WTC11 (cell line): ENCODE measurements around the gene INO80. TPM values are rescaled to one million over a fixed set of nuclear protein-coding genes. Genes with fewer than 3 reads are reported as not detected.
A peak's percentile ranks its signal among the peaks of the same experiment; 100 is the strongest.

ENCODE experiments used
- ATAC-seq: fragments of 200-7000 bp; cut with Tn5 transposase; 2 replicates; pipeline ENCODE4 v1.10.0; 2021; ENCODE audit warnings: mild to moderate bottlenecking, moderate library complexity
- CTCF ChIA-PET: fragments of 300-600 bp; sonication (Branson Sonifier 250); formaldehyde crosslinking; loops from one replicate; lab custom pipeline; 2021; ENCODE audit warnings: antibody characterized with exemption; lab: Charles Lee
- POLR2A ChIA-PET: fragments of 350-600 bp; sonication (Branson Sonifier 250); formaldehyde crosslinking; loops from one replicate; lab custom pipeline; 2021; ENCODE audit warnings: antibody characterized with exemption; lab: Charles Lee
- DNase-seq: peaks from one replicate; pipeline ENCODE4 v3.0.0; 2021; ENCODE audit warnings: low spot score
- H3K27ac Mint-ChIP-seq: 2 replicates; pipeline ENCODE4 v1.8.0; 2021; ENCODE audit warnings: mixed read lengths
- H3K27me3 Mint-ChIP-seq: 2 replicates; pipeline ENCODE4 v1.8.0; 2021; ENCODE audit warnings: low read depth, mild to moderate bottlenecking, moderate library complexity, mixed read lengths
- H3K36me3 Mint-ChIP-seq: 2 replicates; pipeline ENCODE4 v1.8.0; 2021; ENCODE audit warnings: mixed read lengths
- H3K4me1 Mint-ChIP-seq: 2 replicates; pipeline ENCODE4 v1.8.0; 2022; ENCODE audit warnings: mixed read lengths
- H3K4me3 Mint-ChIP-seq: 2 replicates; pipeline ENCODE4 v1.8.0; 2021; ENCODE audit warnings: mild to moderate bottlenecking, moderate library complexity, mixed read lengths
- H3K9me3 Mint-ChIP-seq: 2 replicates; pipeline ENCODE4 v1.8.0; 2021; ENCODE audit warnings: mixed read lengths
- CBFB ChIP-seq: sonication (generic); formaldehyde crosslinking; IDR thresholded peaks from 2 replicates; pipeline ENCODE4 v1.8.1; 2022; ENCODE audit warnings: mild to moderate bottlenecking, low read depth, missing genetic modification reagents
- CREB1 ChIP-seq: sonication (generic); formaldehyde crosslinking; IDR thresholded peaks from 2 replicates; pipeline ENCODE4 v1.8.0; 2023; ENCODE audit warnings: mild to moderate bottlenecking, missing genetic modification reagents
- ELF4 ChIP-seq: sonication (generic); formaldehyde crosslinking; IDR thresholded peaks from 2 replicates; pipeline ENCODE4 v1.8.1; 2022; ENCODE audit warnings: low read depth, mild to moderate bottlenecking, moderate library complexity, missing genetic modification reagents
- GTF2I ChIP-seq: fragments of 250-450 bp; sonication (Bioruptor Pico); conservative IDR thresholded peaks from 2 replicates; pipeline ENCODE4 v1.4.0; 2021; ENCODE audit warnings: mild to moderate bottlenecking
- IRF2 ChIP-seq: sonication (generic); formaldehyde crosslinking; IDR thresholded peaks from 2 replicates; pipeline ENCODE4 v1.8.0; 2022; ENCODE audit warnings: low read depth, missing genetic modification reagents, borderline replicate concordance
- NFE2L1 ChIP-seq: sonication (generic); formaldehyde crosslinking; IDR thresholded peaks from 2 replicates; pipeline ENCODE4 v1.8.1; 2023; ENCODE audit warnings: missing genetic modification reagents
- SOX15 ChIP-seq: fragments of 250-450 bp; sonication (Bioruptor Pico); IDR thresholded peaks from 2 replicates; pipeline ENCODE4 v1.9.0; 2021; ENCODE audit warnings: mild to moderate bottlenecking
- SP1 ChIP-seq: sonication (generic); formaldehyde crosslinking; conservative IDR thresholded peaks from 2 replicates; pipeline ENCODE4 v1.8.1; 2022; ENCODE audit warnings: missing genetic modification reagents
- TP53 ChIP-seq: sonication (generic); formaldehyde crosslinking; IDR thresholded peaks from 2 replicates; pipeline ENCODE4 v1.8.1; 2023; ENCODE audit warnings: mild to moderate bottlenecking, missing genetic modification reagents
- ZNF423 ChIP-seq: fragments of 250-450 bp; sonication (Bioruptor Pico); IDR thresholded peaks from 2 replicates; pipeline ENCODE4 v2.1.2; 2022; ENCODE audit warnings: mild to moderate bottlenecking, moderate library complexity
- total RNA-seq: library from RNA; stranded (reverse); gene quantifications from 3 replicates; pipeline ENCODE4 v1.2.3, GENCODE V29; 2021
- TF ChIP-seq, protein P1 (sequence below): sonication (generic); formaldehyde crosslinking; IDR thresholded peaks from 2 replicates; pipeline ENCODE4 v1.8.1; 2023; ENCODE audit warnings: mild to moderate bottlenecking, missing genetic modification reagents, moderate library complexity
- TF ChIP-seq, protein P2 (sequence below): sonication (generic); formaldehyde crosslinking; IDR thresholded peaks from 2 replicates; pipeline ENCODE4 v1.8.0; 2022; ENCODE audit warnings: mild to moderate bottlenecking, missing genetic modification reagents
- TF ChIP-seq, protein P3 (sequence below): sonication (generic); formaldehyde crosslinking; conservative IDR thresholded peaks from 2 replicates; pipeline ENCODE4 v1.8.1; 2023; ENCODE audit warnings: mild to moderate bottlenecking, low read depth, missing genetic modification reagents, moderate library complexity
- TF ChIP-seq, protein P4 (sequence below): sonication (generic); formaldehyde crosslinking; IDR thresholded peaks from 2 replicates; pipeline ENCODE4 v1.8.1; 2022; ENCODE audit warnings: mild to moderate bottlenecking, missing genetic modification reagents, moderate library complexity, borderline replicate concordance
- TF ChIP-seq, protein P5 (sequence below): fragments of 200-600 bp; IDR thresholded peaks from 2 replicates; pipeline ENCODE4 v1.8.0; 2022; ENCODE audit warnings: antibody characterized with exemption
- TF ChIP-seq, protein P6 (sequence below): fragments of 250-450 bp; sonication (Bioruptor Pico); conservative IDR thresholded peaks from 2 replicates; pipeline ENCODE4 v1.9.0; 2021; ENCODE audit warnings: mild to moderate bottlenecking
- TF ChIP-seq, protein P7 (sequence below): fragments of 250-450 bp; sonication (Bioruptor Pico); IDR thresholded peaks from 2 replicates; pipeline ENCODE4 v1.9.0; 2021; ENCODE audit warnings: mild to moderate bottlenecking, borderline replicate concordance

Gene INO80
- total RNA-seq, 1 experiment from 2014 or later: 20.6 TPM

DNA sequence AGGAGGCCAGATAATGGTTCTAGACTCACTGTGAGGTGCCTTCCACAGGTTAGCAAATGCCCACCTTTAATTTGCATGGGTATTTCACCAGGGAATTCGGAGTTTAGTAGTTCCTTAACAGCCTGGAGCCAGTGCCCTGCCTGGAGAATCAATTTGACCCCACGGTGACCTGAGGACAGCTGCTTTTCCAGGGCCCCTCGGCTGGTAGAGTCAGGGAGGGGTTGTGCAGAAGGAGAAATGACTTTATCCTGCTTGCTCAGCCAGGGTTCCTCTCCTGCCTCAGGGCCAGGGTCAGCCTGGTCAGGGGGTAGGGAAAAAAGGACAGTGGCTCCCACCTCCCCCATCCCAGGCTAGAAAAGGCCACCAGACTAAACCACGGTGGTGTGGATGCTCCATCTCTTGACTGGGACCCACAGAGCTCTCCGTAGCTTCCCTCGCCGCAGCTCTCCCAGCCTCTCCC is 175.0 kb downstream of the INO80 start:
- peak; percentile 7; the same call in 1 of the 2 replicates for ATAC-seq
- H3K27ac Mint-ChIP-seq: no peak overlapping the region

DNA sequence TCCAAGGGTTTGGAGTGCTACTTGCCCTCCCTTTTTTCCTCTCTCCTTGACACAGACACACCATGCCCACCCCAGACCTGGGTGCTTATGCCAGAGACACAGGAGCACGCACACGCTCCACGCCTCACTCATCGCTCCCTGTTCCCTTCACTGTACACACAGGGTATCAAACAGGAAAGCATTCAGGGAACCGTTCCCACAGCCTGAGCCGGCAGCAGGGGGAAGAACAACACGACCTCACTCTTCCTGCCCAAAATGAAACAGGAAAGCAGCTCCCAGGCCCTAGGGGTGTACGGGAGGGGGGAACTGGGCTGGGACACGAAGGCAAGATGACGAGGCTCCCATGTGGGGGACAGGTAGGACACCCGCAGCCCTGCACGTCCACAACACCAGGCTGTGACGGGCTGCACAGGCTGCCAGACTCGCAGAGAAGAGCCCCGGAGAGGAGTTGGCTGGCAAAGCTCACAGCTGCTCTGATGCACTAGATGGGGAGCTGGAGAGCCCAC is 175.7 kb downstream of the INO80 start:
- Mint-ChIP-seq H3K27me3 (peaks cover 36% of the 10 kb centered on the region), H3K4me1 (peaks cover 25% of the 10 kb centered on the region), H3K27ac (no peak overlapping the region), H3K9me3 (no peaks in the 10 kb centered on the region), H3K36me3 (no peaks in the 10 kb centered on the region), H3K4me3 (peak overlapping the region; percentile 16; the same call in 1 of the 2 replicates)
- ChIA-PET POLR2A (interaction anchor here (2.9 to 5.0 kb wide), 2 partner anchors 11 to 13 kb away, joined by 43 to 80 read pairs; partner anchors contain the start of genes CHAC1 and DLL4), CTCF (interaction anchor here (1.3 to 6.5 kb wide), 11 partner anchors 13 to 175 kb away, joined by 4 to 203 read pairs (median 24); partner anchors contain the start of genes CHAC1, DLL4 and VPS18)
- no peak for ATAC-seq
- TF ChIP-seq NFE2L1 (CRISPR knock-in tag): no peak
- DNase-seq: no peak

More for the DNA sequence above, 175.0 kb downstream of the INO80 start:
- Mint-ChIP-seq H3K4me3 (peak overlapping the region; percentile 62), H3K4me1 (peaks cover 25% of the 10 kb centered on the region), H3K36me3 (no peaks in the 10 kb centered on the region), H3K9me3 (no peaks in the 10 kb centered on the region), H3K27me3 (peaks cover 36% of the 10 kb centered on the region)
- no peak for DNase-seq
- TF ChIP-seq ELF4 (CRISPR knock-in tag) (no peak), CBFB (no peak), GTF2I (no peak), CREB1 (no peak), IRF2 (no peak)
- TF ChIP-seq, protein P1, sequence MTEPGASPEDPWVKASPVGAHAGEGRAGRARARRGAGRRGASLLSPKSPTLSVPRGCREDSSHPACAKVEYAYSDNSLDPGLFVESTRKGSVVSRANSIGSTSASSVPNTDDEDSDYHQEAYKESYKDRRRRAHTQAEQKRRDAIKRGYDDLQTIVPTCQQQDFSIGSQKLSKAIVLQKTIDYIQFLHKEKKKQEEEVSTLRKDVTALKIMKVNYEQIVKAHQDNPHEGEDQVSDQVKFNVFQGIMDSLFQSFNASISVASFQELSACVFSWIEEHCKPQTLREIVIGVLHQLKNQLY: no peak
- TF ChIP-seq, protein P2, sequence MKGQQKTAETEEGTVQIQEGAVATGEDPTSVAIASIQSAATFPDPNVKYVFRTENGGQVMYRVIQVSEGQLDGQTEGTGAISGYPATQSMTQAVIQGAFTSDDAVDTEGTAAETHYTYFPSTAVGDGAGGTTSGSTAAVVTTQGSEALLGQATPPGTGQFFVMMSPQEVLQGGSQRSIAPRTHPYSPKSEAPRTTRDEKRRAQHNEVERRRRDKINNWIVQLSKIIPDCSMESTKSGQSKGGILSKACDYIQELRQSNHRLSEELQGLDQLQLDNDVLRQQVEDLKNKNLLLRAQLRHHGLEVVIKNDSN (CRISPR knock-in tag): no peak
- TF ChIP-seq, protein P3, sequence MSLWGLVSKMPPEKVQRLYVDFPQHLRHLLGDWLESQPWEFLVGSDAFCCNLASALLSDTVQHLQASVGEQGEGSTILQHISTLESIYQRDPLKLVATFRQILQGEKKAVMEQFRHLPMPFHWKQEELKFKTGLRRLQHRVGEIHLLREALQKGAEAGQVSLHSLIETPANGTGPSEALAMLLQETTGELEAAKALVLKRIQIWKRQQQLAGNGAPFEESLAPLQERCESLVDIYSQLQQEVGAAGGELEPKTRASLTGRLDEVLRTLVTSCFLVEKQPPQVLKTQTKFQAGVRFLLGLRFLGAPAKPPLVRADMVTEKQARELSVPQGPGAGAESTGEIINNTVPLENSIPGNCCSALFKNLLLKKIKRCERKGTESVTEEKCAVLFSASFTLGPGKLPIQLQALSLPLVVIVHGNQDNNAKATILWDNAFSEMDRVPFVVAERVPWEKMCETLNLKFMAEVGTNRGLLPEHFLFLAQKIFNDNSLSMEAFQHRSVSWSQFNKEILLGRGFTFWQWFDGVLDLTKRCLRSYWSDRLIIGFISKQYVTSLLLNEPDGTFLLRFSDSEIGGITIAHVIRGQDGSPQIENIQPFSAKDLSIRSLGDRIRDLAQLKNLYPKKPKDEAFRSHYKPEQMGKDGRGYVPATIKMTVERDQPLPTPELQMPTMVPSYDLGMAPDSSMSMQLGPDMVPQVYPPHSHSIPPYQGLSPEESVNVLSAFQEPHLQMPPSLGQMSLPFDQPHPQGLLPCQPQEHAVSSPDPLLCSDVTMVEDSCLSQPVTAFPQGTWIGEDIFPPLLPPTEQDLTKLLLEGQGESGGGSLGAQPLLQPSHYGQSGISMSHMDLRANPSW (CRISPR knock-in tag): no peak
- TF ChIP-seq, protein P4, sequence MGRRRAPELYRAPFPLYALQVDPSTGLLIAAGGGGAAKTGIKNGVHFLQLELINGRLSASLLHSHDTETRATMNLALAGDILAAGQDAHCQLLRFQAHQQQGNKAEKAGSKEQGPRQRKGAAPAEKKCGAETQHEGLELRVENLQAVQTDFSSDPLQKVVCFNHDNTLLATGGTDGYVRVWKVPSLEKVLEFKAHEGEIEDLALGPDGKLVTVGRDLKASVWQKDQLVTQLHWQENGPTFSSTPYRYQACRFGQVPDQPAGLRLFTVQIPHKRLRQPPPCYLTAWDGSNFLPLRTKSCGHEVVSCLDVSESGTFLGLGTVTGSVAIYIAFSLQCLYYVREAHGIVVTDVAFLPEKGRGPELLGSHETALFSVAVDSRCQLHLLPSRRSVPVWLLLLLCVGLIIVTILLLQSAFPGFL (CRISPR knock-in tag): no peak
- ChIA-PET CTCF (interaction anchor here (0.6 to 6.5 kb wide), 39 partner anchors 13 to 376 kb away, joined by 3 to 203 read pairs (median 4); partner anchors contain the start of genes CCDC32, CHAC1, CHP1 and DLL4), POLR2A (interaction anchor here (0.6 to 5.0 kb wide), 6 partner anchors 12 to 95 kb away, joined by 4 to 80 read pairs (median 12); partner anchors contain the start of genes CHAC1 and DLL4)

DNA sequence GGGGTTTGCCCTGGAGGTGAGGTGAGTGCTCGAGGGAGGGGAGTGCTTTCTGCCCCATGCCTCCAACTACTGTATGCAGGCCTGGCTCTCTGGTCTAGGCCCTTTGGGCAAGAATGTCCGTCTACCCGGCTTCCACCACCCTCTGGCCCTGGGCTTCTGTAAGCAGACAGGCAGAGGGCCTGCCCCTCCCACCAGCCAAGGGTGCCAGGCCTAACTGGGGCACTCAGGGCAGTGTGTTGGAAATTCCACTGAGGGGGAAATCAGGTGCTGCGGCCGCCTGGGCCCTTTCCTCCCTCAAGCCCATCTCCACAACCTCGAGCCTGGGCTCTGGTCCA is 177.6 kb downstream of the INO80 start:
- TF ChIP-seq CBFB (no peak), TP53 (CRISPR knock-in tag) (no peak), ZNF423 (CRISPR knock-in tag) (no peak), CREB1 (no peak), SP1 (no peak), SOX15 (CRISPR knock-in tag) (no peak)
- TF ChIP-seq, protein P5, sequence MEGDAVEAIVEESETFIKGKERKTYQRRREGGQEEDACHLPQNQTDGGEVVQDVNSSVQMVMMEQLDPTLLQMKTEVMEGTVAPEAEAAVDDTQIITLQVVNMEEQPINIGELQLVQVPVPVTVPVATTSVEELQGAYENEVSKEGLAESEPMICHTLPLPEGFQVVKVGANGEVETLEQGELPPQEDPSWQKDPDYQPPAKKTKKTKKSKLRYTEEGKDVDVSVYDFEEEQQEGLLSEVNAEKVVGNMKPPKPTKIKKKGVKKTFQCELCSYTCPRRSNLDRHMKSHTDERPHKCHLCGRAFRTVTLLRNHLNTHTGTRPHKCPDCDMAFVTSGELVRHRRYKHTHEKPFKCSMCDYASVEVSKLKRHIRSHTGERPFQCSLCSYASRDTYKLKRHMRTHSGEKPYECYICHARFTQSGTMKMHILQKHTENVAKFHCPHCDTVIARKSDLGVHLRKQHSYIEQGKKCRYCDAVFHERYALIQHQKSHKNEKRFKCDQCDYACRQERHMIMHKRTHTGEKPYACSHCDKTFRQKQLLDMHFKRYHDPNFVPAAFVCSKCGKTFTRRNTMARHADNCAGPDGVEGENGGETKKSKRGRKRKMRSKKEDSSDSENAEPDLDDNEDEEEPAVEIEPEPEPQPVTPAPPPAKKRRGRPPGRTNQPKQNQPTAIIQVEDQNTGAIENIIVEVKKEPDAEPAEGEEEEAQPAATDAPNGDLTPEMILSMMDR: no peak
- TF ChIP-seq, protein P6, sequence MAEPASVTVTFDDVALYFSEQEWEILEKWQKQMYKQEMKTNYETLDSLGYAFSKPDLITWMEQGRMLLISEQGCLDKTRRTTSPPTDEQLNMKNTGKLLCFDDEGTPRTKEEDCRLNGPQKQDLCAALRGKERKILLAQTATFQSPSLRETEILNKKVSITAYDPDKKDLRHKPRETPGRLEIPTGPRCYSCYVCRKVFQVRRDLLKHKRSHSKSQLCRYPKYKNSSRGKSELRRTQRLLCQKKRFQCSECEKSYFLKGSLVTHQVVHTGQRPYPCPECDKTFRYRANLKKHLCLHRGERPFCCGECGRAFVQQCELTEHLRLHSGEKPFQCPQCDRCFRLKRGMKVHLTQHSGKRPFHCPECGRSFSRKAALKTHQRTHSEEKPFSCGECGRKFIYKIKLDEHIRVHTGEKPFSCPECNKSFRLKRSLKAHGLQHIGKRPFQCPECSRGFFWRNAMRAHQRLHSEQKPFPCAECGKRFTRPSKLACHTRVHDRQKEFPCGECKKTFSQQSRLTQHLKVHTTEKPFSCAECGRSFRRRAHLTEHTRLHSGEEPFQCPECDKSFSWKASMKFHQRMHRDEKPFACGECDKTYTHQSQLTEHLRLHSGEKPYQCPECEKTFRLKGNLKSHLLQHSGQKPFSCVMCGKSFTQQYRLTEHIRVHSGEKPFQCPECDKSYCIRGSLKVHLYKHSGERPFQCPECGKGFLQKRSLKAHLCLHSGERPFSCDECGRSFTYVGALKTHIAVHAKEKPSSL: no peak
- TF ChIP-seq, protein P7, sequence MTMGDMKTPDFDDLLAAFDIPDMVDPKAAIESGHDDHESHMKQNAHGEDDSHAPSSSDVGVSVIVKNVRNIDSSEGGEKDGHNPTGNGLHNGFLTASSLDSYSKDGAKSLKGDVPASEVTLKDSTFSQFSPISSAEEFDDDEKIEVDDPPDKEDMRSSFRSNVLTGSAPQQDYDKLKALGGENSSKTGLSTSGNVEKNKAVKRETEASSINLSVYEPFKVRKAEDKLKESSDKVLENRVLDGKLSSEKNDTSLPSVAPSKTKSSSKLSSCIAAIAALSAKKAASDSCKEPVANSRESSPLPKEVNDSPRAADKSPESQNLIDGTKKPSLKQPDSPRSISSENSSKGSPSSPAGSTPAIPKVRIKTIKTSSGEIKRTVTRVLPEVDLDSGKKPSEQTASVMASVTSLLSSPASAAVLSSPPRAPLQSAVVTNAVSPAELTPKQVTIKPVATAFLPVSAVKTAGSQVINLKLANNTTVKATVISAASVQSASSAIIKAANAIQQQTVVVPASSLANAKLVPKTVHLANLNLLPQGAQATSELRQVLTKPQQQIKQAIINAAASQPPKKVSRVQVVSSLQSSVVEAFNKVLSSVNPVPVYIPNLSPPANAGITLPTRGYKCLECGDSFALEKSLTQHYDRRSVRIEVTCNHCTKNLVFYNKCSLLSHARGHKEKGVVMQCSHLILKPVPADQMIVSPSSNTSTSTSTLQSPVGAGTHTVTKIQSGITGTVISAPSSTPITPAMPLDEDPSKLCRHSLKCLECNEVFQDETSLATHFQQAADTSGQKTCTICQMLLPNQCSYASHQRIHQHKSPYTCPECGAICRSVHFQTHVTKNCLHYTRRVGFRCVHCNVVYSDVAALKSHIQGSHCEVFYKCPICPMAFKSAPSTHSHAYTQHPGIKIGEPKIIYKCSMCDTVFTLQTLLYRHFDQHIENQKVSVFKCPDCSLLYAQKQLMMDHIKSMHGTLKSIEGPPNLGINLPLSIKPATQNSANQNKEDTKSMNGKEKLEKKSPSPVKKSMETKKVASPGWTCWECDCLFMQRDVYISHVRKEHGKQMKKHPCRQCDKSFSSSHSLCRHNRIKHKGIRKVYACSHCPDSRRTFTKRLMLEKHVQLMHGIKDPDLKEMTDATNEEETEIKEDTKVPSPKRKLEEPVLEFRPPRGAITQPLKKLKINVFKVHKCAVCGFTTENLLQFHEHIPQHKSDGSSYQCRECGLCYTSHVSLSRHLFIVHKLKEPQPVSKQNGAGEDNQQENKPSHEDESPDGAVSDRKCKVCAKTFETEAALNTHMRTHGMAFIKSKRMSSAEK (CRISPR knock-in tag): no peak
- no peak for ATAC-seq
- ChIA-PET POLR2A (interaction anchor here (0.6 kb wide), 2 partner anchors 15 to 87 kb away, joined by 3 to 4 read pairs; partner anchors contain the start of gene CHAC1), CTCF (interaction anchor here (0.7 to 6.5 kb wide), 4 partner anchors 11 to 44 kb away, joined by 3 to 203 read pairs (median 5); partner anchors contain the start of genes DLL4 and VPS18)
- Mint-ChIP-seq H3K36me3 (no peaks in the 10 kb centered on the region), H3K27me3 (peaks cover 39% of the 10 kb centered on the region), H3K9me3 (no peaks in the 10 kb centered on the region), H3K4me1 (peaks cover 25% of the 10 kb centered on the region), H3K27ac (no peak overlapping the region), H3K4me3 (no peak overlapping the region)
- DNase-seq: no peak
